Measurements from ENCODE around the gene PRKG1. TPM values are rescaled to one million over a fixed set of nuclear protein-coding genes. Genes with fewer than 3 reads are reported as not detected.

The PRKG1 gene
- total and polyA plus RNA-seq, 2 experiments from 2014 or later = 18.2 to 21.1 TPM

DNA sequence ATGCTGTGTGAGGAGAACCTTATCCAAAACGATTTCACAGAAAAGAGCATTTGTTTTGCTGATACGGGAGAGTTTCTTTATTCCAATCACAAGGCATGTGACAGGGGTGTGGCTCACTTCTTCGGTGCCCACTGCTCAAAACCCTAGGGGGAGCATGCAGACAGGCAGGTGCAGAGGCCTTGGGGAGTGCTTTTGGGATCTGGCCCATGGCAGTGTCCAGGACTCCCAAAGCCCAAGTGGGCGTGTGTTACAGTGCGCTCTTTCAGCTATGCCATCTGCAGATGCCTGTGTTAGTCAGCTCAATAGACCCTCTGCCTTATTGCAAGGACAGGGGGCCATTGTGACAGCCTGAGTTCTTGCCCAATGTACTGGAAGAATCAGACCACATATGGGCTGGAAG lies 530.3 kb downstream of the PRKG1 start:
- H3K36me3 Mint-ChIP-seq (ENCODE audit: low read depth) = no peaks in the 10 kb centered on the region
- no peak overlapping the region for H3K4me3 Mint-ChIP-seq
- Histone ChIP-seq H3K4me3 (no peak overlapping the region), H3K27me3 (ENCODE audit: insufficient read depth) (no peaks in the 10 kb centered on the region), H3K36me3 (ENCODE audit: insufficient read depth) (no peaks in the 10 kb centered on the region), H3K27ac (ENCODE audit: low read depth) (no peak overlapping the region), H3F3A (replicated peaks; ENCODE audit: low read depth) (no peaks in the 10 kb centered on the region), H3K9me2 (ENCODE audit: insufficient read depth) (peaks cover 3% of the 10 kb centered on the region; the same call in 1 of the 2 replicates), H2AFZ (no peak overlapping the region), H3K4me2 (no peak overlapping the region), H3K79me2 (replicated peaks; ENCODE audit: insufficient read depth) (no peaks in the 10 kb centered on the region), H3K4me1 (ENCODE audit: insufficient read depth) (no peaks in the 10 kb centered on the region), H4K20me1 (replicated peaks; ENCODE audit: insufficient read depth) (no peaks in the 10 kb centered on the region)
- H3K9me3 Mint-ChIP-seq = no peaks in the 10 kb centered on the region
- no peaks in the 10 kb centered on the region for H3K27me3 Mint-ChIP-seq (ENCODE audit: insufficient read depth, low read depth, poor library complexity)
- DNase-seq (ENCODE audit: low spot score) (no peak), ATAC-seq (no peak)
- peaks cover 12% of the 10 kb centered on the region; the same call in 2 of the 3 replicates for H3K4me1 Mint-ChIP-seq
- H3K27ac Mint-ChIP-seq = no peak overlapping the region
- TF ChIP-seq JUNB (IDR thresholded peaks at IDR 0.05; ENCODE audit: unreplicated experiment) (no peak), STAT1 (IDR thresholded peaks at IDR 0.05; ENCODE audit: unreplicated experiment) (no peak), POLR2AphosphoS5 (IDR thresholded peaks at IDR 0.05; ENCODE audit: low read depth) (no peak), ZNF331 (CRISPR knock-in tag; IDR thresholded peaks at IDR 0.05; ENCODE audit: low read depth) (no peak), NANOG (IDR thresholded peaks at IDR 0.05; ENCODE audit: borderline replicate concordance) (no peak)
- TF ChIP-seq, protein P1, sequence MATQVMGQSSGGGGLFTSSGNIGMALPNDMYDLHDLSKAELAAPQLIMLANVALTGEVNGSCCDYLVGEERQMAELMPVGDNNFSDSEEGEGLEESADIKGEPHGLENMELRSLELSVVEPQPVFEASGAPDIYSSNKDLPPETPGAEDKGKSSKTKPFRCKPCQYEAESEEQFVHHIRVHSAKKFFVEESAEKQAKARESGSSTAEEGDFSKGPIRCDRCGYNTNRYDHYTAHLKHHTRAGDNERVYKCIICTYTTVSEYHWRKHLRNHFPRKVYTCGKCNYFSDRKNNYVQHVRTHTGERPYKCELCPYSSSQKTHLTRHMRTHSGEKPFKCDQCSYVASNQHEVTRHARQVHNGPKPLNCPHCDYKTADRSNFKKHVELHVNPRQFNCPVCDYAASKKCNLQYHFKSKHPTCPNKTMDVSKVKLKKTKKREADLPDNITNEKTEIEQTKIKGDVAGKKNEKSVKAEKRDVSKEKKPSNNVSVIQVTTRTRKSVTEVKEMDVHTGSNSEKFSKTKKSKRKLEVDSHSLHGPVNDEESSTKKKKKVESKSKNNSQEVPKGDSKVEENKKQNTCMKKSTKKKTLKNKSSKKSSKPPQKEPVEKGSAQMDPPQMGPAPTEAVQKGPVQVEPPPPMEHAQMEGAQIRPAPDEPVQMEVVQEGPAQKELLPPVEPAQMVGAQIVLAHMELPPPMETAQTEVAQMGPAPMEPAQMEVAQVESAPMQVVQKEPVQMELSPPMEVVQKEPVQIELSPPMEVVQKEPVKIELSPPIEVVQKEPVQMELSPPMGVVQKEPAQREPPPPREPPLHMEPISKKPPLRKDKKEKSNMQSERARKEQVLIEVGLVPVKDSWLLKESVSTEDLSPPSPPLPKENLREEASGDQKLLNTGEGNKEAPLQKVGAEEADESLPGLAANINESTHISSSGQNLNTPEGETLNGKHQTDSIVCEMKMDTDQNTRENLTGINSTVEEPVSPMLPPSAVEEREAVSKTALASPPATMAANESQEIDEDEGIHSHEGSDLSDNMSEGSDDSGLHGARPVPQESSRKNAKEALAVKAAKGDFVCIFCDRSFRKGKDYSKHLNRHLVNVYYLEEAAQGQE (IDR thresholded peaks at IDR 0.05; ENCODE audit: unreplicated experiment) = no peak
- TF ChIP-seq, protein P2, sequence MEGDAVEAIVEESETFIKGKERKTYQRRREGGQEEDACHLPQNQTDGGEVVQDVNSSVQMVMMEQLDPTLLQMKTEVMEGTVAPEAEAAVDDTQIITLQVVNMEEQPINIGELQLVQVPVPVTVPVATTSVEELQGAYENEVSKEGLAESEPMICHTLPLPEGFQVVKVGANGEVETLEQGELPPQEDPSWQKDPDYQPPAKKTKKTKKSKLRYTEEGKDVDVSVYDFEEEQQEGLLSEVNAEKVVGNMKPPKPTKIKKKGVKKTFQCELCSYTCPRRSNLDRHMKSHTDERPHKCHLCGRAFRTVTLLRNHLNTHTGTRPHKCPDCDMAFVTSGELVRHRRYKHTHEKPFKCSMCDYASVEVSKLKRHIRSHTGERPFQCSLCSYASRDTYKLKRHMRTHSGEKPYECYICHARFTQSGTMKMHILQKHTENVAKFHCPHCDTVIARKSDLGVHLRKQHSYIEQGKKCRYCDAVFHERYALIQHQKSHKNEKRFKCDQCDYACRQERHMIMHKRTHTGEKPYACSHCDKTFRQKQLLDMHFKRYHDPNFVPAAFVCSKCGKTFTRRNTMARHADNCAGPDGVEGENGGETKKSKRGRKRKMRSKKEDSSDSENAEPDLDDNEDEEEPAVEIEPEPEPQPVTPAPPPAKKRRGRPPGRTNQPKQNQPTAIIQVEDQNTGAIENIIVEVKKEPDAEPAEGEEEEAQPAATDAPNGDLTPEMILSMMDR (conservative IDR thresholded peaks at IDR 0.05; ENCODE audit: low read depth in 2 of 2) = no peak
- TF ChIP-seq, protein P3, sequence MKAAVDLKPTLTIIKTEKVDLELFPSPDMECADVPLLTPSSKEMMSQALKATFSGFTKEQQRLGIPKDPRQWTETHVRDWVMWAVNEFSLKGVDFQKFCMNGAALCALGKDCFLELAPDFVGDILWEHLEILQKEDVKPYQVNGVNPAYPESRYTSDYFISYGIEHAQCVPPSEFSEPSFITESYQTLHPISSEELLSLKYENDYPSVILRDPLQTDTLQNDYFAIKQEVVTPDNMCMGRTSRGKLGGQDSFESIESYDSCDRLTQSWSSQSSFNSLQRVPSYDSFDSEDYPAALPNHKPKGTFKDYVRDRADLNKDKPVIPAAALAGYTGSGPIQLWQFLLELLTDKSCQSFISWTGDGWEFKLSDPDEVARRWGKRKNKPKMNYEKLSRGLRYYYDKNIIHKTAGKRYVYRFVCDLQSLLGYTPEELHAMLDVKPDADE (IDR thresholded peaks at IDR 0.05) = no peak

DNA sequence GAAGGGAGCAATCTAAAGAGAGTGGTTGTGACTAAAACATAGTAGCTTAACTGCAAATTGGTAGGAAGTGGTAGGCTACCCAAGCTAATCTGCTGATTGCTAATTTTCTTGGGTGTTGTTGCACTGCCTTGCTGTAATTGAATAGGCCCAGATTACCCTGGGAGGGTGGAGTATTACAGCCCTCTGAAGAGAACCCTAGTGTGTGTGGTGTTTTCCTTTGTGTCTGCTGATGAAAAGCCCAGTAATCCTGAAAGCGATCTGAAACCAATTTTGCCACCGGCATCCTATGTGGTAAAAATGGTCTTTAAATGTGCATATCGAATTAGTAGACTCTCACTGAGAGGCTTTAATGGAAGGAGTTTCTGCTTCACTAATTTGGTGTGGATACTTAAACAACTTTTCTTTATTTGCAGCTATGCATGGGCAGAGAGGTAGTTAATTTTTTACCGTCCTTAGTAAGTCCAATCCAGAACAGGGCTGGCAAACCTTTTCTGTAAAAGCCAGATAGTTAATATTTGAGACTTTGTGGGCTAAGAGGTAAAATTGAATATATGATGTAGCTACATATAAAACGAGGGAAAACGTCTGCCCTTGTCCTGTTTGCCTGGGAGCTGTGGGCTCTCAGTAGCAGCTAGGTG lies 532.7 kb downstream of the PRKG1 start:
- no peak overlapping the region for H3K4me3 ChIP-seq
- H3K4me2 ChIP-seq = no peak overlapping the region
- no peak overlapping the region for H2AFZ ChIP-seq
- no peaks in the 10 kb centered on the region for H3K27me3 ChIP-seq (ENCODE audit: insufficient read depth)
- H3K27ac Mint-ChIP-seq = peak overlapping the region; percentile 10; the same call in 1 of the 2 replicates
- H3K9me2 ChIP-seq (ENCODE audit: insufficient read depth) = peaks cover 3% of the 10 kb centered on the region; the same call in 1 of the 2 replicates
- H3K36me3 Mint-ChIP-seq (ENCODE audit: low read depth) = no peaks in the 10 kb centered on the region
- H3K4me1 ChIP-seq (ENCODE audit: insufficient read depth) = no peaks in the 10 kb centered on the region
- no peaks in the 10 kb centered on the region for H3K9me3 Mint-ChIP-seq
- no peak overlapping the region for H3K4me3 Mint-ChIP-seq
- no peaks in the 10 kb centered on the region for H3K27me3 Mint-ChIP-seq (ENCODE audit: insufficient read depth, low read depth, poor library complexity)
- no peaks in the 10 kb centered on the region for H3K79me2 ChIP-seq (replicated peaks; ENCODE audit: insufficient read depth)
- no peaks in the 10 kb centered on the region for H3K36me3 ChIP-seq (ENCODE audit: insufficient read depth)
- H3K4me1 Mint-ChIP-seq = peaks cover 7% of the 10 kb centered on the region; the same call in 2 of the 3 replicates
- H3F3A ChIP-seq (replicated peaks; ENCODE audit: low read depth) = no peaks in the 10 kb centered on the region
- no peak for DNase-seq (ENCODE audit: low spot score)
- no peaks in the 10 kb centered on the region for H4K20me1 ChIP-seq (replicated peaks; ENCODE audit: insufficient read depth)
- peak; percentile 79 for ATAC-seq
- H3K27ac ChIP-seq (ENCODE audit: low read depth) = no peak overlapping the region
- TF ChIP-seq CREB1 (CRISPR knock-in tag; IDR thresholded peaks at IDR 0.05; ENCODE audit: low read depth) (no peak), JUNB (IDR thresholded peaks at IDR 0.05; ENCODE audit: unreplicated experiment) (no peak), STAT1 (IDR thresholded peaks at IDR 0.05; ENCODE audit: unreplicated experiment) (no peak), NANOG (IDR thresholded peaks at IDR 0.05; ENCODE audit: borderline replicate concordance) (no peak)
- TF ChIP-seq, protein P1 (IDR thresholded peaks at IDR 0.05; ENCODE audit: unreplicated experiment) = no peak

Data from GM23338 (cell line).